Neuron (in vitro differentiated cells): ENCODE measurements around the gene SRGAP3.

Experiments used
- H2AFZ ChIP-seq: one replicate; pipeline ENCODE4 v1.6.1; 2013; ENCODE audit warnings: low read depth, mild to moderate bottlenecking, inconsistent platforms, low read length, moderate library complexity
- H3K27me3 ChIP-seq: one replicate; pipeline ENCODE4 v1.6.1; 2013; ENCODE audit warnings: low read length; ENCODE audit not compliant: insufficient read depth
- H3K36me3 ChIP-seq: one replicate; pipeline ENCODE4 v1.6.1; 2013; ENCODE audit warnings: low read length; ENCODE audit not compliant: insufficient read depth
- H3K4me1 ChIP-seq: one replicate; pipeline ENCODE4 v1.6.1; 2013; ENCODE audit warnings: low read length; ENCODE audit not compliant: insufficient read depth
- H3K4me3 ChIP-seq: 2 replicates; pipeline ENCODE4 v1.5.1; 2013; ENCODE audit warnings: mild to moderate bottlenecking, low read length, moderate library complexity
- H3K9me3 ChIP-seq: one replicate; pipeline ENCODE4 v1.6.1; 2013; ENCODE audit warnings: low read length

SRGAP3 gene

GRCh38 chr3:9059489-9060400 is 189.7 kb downstream of the SRGAP3 start:
- Histone ChIP-seq H3K27me3 (no peaks in the 10 kb centered on the region), H3K4me3 (no peak overlapping the region), H3K4me1 (no peaks in the 10 kb centered on the region), H3K9me3 (peaks cover 15% of the 10 kb centered on the region), H3K36me3 (peaks cover 88% of the 10 kb centered on the region), H2AFZ (no peak overlapping the region)

GRCh38 chr3:9056581-9056980 is 192.9 kb downstream of the SRGAP3 start:
- H3K36me3 ChIP-seq: peaks cover 91% of the 10 kb centered on the region
- H3K4me1 ChIP-seq: no peaks in the 10 kb centered on the region
- no peaks in the 10 kb centered on the region for H3K27me3 ChIP-seq
- no peaks in the 10 kb centered on the region for H3K9me3 ChIP-seq
- no peak overlapping the region for H3K4me3 ChIP-seq
- H2AFZ ChIP-seq: no peak overlapping the region

DNA sequence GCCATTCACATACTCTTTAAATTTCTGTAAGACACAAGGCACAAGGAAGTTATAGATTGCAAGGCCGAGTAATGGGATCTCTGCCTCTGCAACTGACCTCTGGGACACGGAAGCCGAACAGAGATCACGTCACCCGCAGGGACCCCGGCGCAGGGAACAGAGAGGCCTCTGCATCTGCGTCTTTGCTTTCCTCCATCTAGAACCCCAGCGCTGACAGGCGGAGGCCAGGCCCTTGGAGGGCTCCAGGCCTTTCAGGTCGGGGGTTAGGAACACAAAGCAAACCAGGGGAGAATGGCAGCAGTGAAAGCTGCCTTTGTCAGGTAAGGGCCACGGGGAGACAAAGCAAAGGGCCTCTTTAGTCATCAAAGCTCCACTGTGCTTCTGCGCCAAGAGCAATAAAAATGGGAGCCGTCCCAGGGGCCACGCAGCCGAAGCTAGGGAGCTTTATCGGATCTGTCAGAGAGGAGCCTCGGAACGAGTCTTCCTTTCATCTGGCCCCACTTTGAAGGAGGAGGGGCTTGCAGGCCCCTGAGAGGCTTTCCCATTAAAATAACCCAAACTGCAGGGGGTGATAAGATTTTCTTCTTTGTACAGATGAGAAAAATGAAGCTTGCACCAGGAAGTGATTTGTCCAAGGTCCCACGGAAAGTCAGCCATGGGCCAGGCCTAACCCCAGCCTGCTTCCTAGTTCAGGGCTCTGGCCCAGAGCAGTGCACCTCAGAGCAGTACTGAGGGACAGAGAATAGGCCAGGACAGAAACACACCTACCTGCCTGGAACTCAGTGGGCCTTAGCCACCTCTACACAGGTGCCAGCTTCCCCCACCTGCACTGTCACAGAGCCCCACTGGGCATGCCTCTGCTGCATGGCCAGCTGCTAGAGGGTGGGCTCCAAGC is 201.7 kb downstream of the SRGAP3 start:
- H3K36me3 ChIP-seq: peaks cover 91% of the 10 kb centered on the region
- H3K4me3 ChIP-seq: no peak overlapping the region
- no peak overlapping the region for H2AFZ ChIP-seq

GRCh38 chr3:9045371-9045770 is 204.1 kb downstream of the SRGAP3 start:
- Histone ChIP-seq H3K36me3 (peaks cover 93% of the 10 kb centered on the region), H3K4me3 (no peak overlapping the region), H2AFZ (no peak overlapping the region), H3K4me1 (no peaks in the 10 kb centered on the region), H3K27me3 (no peaks in the 10 kb centered on the region), H3K9me3 (no peaks in the 10 kb centered on the region)

More for the DNA sequence above, 201.7 kb downstream of the SRGAP3 start:
- Histone ChIP-seq H3K27me3 (no peaks in the 10 kb centered on the region), H3K4me1 (no peaks in the 10 kb centered on the region), H3K9me3 (no peaks in the 10 kb centered on the region)

GRCh38 chr3:9043063-9043462 is 206.4 kb downstream of the SRGAP3 start:
- Histone ChIP-seq H3K36me3 (peaks cover 88% of the 10 kb centered on the region), H3K4me3 (no peak overlapping the region), H3K27me3 (no peaks in the 10 kb centered on the region), H3K9me3 (no peaks in the 10 kb centered on the region), H2AFZ (no peak overlapping the region), H3K4me1 (no peaks in the 10 kb centered on the region)

DNA sequence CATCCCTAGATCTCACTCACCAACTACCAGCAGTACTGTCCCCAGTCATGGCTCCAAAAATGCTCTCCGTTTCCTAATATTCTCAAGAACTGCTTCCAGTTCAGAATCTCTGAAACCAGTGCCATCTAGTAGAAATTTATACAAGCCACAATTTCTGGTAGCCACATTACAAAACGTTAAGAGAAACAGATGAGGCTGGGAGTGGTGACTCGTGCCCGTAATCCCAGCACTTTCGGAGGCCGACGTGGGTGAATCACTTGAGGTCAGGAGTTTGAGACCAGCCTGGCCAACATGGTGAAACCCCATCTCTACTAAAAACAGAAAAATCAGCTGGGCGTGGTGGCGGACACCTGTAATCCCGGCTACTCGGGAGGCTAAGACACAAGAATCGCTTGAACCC is 207.8 kb downstream of the SRGAP3 start:
- H2AFZ ChIP-seq: no peak overlapping the region
- no peaks in the 10 kb centered on the region for H3K9me3 ChIP-seq
- no peak overlapping the region for H3K4me3 ChIP-seq
- no peaks in the 10 kb centered on the region for H3K27me3 ChIP-seq
- H3K4me1 ChIP-seq: no peaks in the 10 kb centered on the region
- H3K36me3 ChIP-seq: peaks cover 90% of the 10 kb centered on the region

DNA sequence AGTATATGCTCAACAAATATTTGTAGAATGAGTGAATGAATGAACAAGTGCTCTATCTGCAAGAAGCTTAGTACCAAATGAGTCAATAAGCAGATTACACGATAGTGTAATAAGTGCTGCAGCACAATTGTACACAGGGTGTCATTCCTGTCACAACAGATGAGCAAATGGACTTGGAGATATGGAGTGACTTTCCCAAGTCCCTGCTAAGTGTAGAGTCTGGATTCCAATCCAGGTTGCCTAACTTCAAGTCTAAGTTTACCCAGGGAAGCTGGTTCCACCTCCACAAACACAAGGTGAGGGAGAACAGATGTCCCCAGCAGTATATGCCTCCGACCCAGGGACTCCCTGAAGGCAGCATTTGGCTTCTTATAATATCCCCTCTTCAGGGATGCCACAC is 208.4 kb downstream of the SRGAP3 start:
- Histone ChIP-seq H3K4me1 (peaks cover 3% of the 10 kb centered on the region), H3K27me3 (no peaks in the 10 kb centered on the region), H3K4me3 (no peak overlapping the region), H2AFZ (no peak overlapping the region), H3K36me3 (peaks cover 87% of the 10 kb centered on the region), H3K9me3 (no peaks in the 10 kb centered on the region)

GRCh38 chr3:9037144-9037711 is 212.2 kb downstream of the SRGAP3 start:
- H3K27me3 ChIP-seq: no peaks in the 10 kb centered on the region
- H3K4me3 ChIP-seq: no peak overlapping the region
- H2AFZ ChIP-seq: no peak overlapping the region

GRCh38 chr3:9036404-9037131 is 212.9 kb downstream of the SRGAP3 start:
- Histone ChIP-seq H3K9me3 (no peaks in the 10 kb centered on the region), H3K27me3 (no peaks in the 10 kb centered on the region), H3K36me3 (peaks cover 74% of the 10 kb centered on the region), H3K4me1 (peaks cover 3% of the 10 kb centered on the region), H2AFZ (no peak overlapping the region), H3K4me3 (no peak overlapping the region)

More at GRCh38 chr3:9037144-9037711, 212.2 kb downstream of the SRGAP3 start:
- Histone ChIP-seq H3K9me3 (no peaks in the 10 kb centered on the region), H3K4me1 (peaks cover 3% of the 10 kb centered on the region), H3K36me3 (peaks cover 81% of the 10 kb centered on the region)

- Histone ChIP-seq H3K4me1 (peaks cover 3% of the 10 kb centered on the region), H3K36me3 (peaks cover 68% of the 10 kb centered on the region), H2AFZ (no peak overlapping the region), H3K9me3 (no peaks in the 10 kb centered on the region), H3K4me3 (no peak overlapping the region), H3K27me3 (no peaks in the 10 kb centered on the region)
These were observed 213.5 kb downstream of the SRGAP3 start for GRCh38 chr3:9035961-9036360.

GRCh38 chr3:9035473-9035872 is 214.0 kb downstream of the SRGAP3 start:
- H3K4me3 ChIP-seq: no peak overlapping the region
- H2AFZ ChIP-seq: no peak overlapping the region
- no peaks in the 10 kb centered on the region for H3K9me3 ChIP-seq
- H3K27me3 ChIP-seq: no peaks in the 10 kb centered on the region
- peaks cover 3% of the 10 kb centered on the region for H3K4me1 ChIP-seq
- H3K36me3 ChIP-seq: peaks cover 63% of the 10 kb centered on the region

DNA sequence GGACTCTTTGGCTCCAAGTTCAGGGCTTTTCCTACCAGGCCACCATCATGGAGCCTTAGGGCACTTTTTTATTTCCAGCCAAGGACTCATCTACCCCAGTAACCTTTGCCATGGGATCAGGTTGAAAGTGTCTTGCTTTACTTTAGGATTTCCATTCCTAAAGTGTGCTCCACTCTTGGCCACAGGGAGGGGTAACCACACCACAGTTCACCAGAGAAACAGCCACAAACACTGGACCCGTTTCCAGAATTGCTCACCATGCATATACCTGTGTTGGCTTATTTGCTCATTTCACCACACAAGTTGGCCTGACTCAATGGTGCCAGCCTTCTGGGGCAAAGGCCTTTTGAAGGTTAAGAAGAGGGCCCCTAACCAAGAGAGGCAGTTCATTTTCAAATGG is 215.6 kb downstream of the SRGAP3 start:
- H3K4me1 ChIP-seq: peaks cover 3% of the 10 kb centered on the region
- H3K27me3 ChIP-seq: no peaks in the 10 kb centered on the region
- no peaks in the 10 kb centered on the region for H3K9me3 ChIP-seq
- H3K36me3 ChIP-seq: peaks cover 60% of the 10 kb centered on the region
- H3K4me3 ChIP-seq: no peak overlapping the region
- H2AFZ ChIP-seq: no peak overlapping the region
